T-helper 2 cell treated with Interferon-gamma antibody and Interleukin-4, amounts not matched to agents 100 ng/mL and 5 ng/mL, for 36 hours (primary cell): ENCODE measurements around the gene WFDC13. TPM values are rescaled to one million over a fixed set of nuclear protein-coding genes. Genes with fewer than 3 reads are reported as not detected.
"Not testable (repeated sequence)": the region's sequence is repeated elsewhere in the genome, so short reads cannot be mapped to it uniquely, and the experiment has no call there.

Experiments used
- intact Hi-C: fragments of 100-400 bp; cut with micrococcal nuclease; formaldehyde crosslinking; loops from one replicate; pipeline ENCODE4 v1.15.1; 2023
- total RNA-seq: library from RNA; stranded (reverse); gene quantifications from 2 replicates; pipeline ENCODE4 v1.2.3, GENCODE V29; 2022

Gene WFDC13
- not detected in 2 replicates for total RNA-seq

GRCh38 chr20:45701873-45702272, at the start of gene WFDC13:
Gene WFDC13 (plus strand): TSS chr20:45702038. CDS start chr20:45702124, 86 bp downstream.
- intact Hi-C loops, result no loop called here

GRCh38 chr20:45657038-45657437, 44.8 kb upstream of the WFDC13 start:
- intact Hi-C loops, result not testable (repeated sequence)

- intact Hi-C loops, result no loop called here
Observed at GRCh38 chr20:45670139-45670538, 31.7 kb upstream of the WFDC13 start, which contains the start of gene WFDC11. Gene WFDC11 (minus strand): TSS chr20:45670239. CDS start chr20:45650600, 19,639 bp downstream.

- intact Hi-C loops, result no loop called here
Observed at GRCh38 chr20:45672765-45673164, 29.1 kb upstream of the WFDC13 start.

GRCh38 chr20:45679650-45680049, 22.2 kb upstream of the WFDC13 start:
- intact Hi-C loops, result no loop called here

GRCh38 chr20:45685896-45686295, 15.9 kb upstream of the WFDC13 start:
- intact Hi-C loops, result no loop called here

- intact Hi-C loops, result not testable (repeated sequence)
Observed at GRCh38 chr20:45693346-45693745, 8.5 kb upstream of the WFDC13 start.

- intact Hi-C loops, result no loop called here
Observed at GRCh38 chr20:45695496-45695895, 6.3 kb upstream of the WFDC13 start.

- intact Hi-C loops, result no loop called here
Observed at GRCh38 chr20:45701104-45701503, 734 bp upstream of the WFDC13 start.

- intact Hi-C loops, result no loop called here
Observed at GRCh38 chr20:45704969-45705637, 3.3 kb downstream of the WFDC13 start, which contains the start of gene WFDC10B. Gene WFDC10B (minus strand): TSS chr20:45705019. CDS start chr20:45685992, 19,027 bp downstream.

- intact Hi-C loops, result not testable (repeated sequence)
Observed at GRCh38 chr20:45716141-45716688, 14.4 kb downstream of the WFDC13 start.

- intact Hi-C loops, result no loop called here
Observed at GRCh38 chr20:45722047-45722446, 20.2 kb downstream of the WFDC13 start, which contains the start of gene SPINT4. Gene SPINT4 (plus strand): TSS chr20:45722347. CDS start chr20:45722368, 21 bp downstream.

- intact Hi-C loops, result no loop called here
Observed at GRCh38 chr20:45725134-45725533, 23.3 kb downstream of the WFDC13 start.

GRCh38 chr20:45727044-45727443, 25.2 kb downstream of the WFDC13 start:
- intact Hi-C loops, result no loop called here

GRCh38 chr20:45732199-45732598, 30.4 kb downstream of the WFDC13 start:
- intact Hi-C loops, result no loop called here

- intact Hi-C loops, result no loop called here
Observed at GRCh38 chr20:45735552-45735951, 33.7 kb downstream of the WFDC13 start.

GRCh38 chr20:45735988-45736387, 34.1 kb downstream of the WFDC13 start:
- intact Hi-C loops, result no loop called here

GRCh38 chr20:45742596-45742995, 40.8 kb downstream of the WFDC13 start:
- intact Hi-C loops, result no loop called here

GRCh38 chr20:45745015-45745414, 43.2 kb downstream of the WFDC13 start:
- intact Hi-C loops, result no loop called here

- intact Hi-C loops, result no loop called here
Observed at GRCh38 chr20:45751721-45752120, 49.9 kb downstream of the WFDC13 start.

GRCh38 chr20:45752746-45753145, 50.9 kb downstream of the WFDC13 start:
- intact Hi-C loops, result no loop called here

- intact Hi-C loops, result no loop called here
Observed at GRCh38 chr20:45758096-45758495, 56.3 kb downstream of the WFDC13 start.
